ENCODE results near the gene GABRD. TPM values are rescaled to one million over a fixed set of nuclear protein-coding genes. Genes with fewer than 3 reads are reported as not detected.

Gene GABRD
- total and polyA plus RNA-seq, 10 of the 15 experiments (the other 5 are each of a cell fraction or from before 2014, with no cell fraction given): not detected

GRCh38 chr1:2046953-2047748, 28.0 kb downstream of the GABRD start (continued):
- TF ChIP-seq CUX1 (IDR thresholded peaks at IDR 0.05; ENCODE audit: insufficient replicate concordance, low read depth, low read length) (no peak), CEBPZ (IDR thresholded peaks at IDR 0.05; ENCODE audit: low read depth, low read length) (no peak), ZNF24 (IDR thresholded peaks at IDR 0.05) (no peak)

Data from GM12878 (cell line).